ENCODE results near the gene BRINP1. TPM values are rescaled to one million over a fixed set of nuclear protein-coding genes. Genes with fewer than 3 reads are reported as not detected.

BRINP1 gene
- total and polyA plus RNA-seq, 2 of the 8 experiments (the other 6 are each of a cell fraction or from before 2014, with no cell fraction given), result 19.5 to 20.5 TPM

- ChIA-PET POLR2A (ENCODE audit: partially characterized antibody) (interaction anchor here (3.3 kb wide), 1 partner anchor 8 kb away, joined by 17 read pairs; no protein-coding TSS in a partner anchor), CTCF (ENCODE audit: partially characterized antibody) (interaction anchor here (0.6 to 1.2 kb wide), 5 partner anchors 9 to 90 kb away, joined by 3 to 6 read pairs (median 3); no protein-coding TSS in a partner anchor)
- Histone ChIP-seq H3K23ac (ENCODE audit: insufficient read length) (no peak overlapping the region), H4K91ac (replicated peaks; ENCODE audit: insufficient read length, low read length) (no peak overlapping the region), H3K9me3 (ENCODE audit: insufficient read depth in 2 of 2, low read depth in 1 of 2, low read length in 1 of 2) (no peaks in the 10 kb centered on the region), H3K27me3 (replicated peaks in 1 of 4; ENCODE audit: control insufficient read depth in 3 of 4, extremely low read depth in 1 of 4, insufficient read depth in 3 of 4, low read length in 3 of 4) (no peaks in the 10 kb centered on the region), H3K23me2 (ENCODE audit: low read depth, low read length) (no peaks in the 10 kb centered on the region), H4K8ac (ENCODE audit: extremely low read depth, insufficient read depth, low read length) (no peak overlapping the region), H2BK12ac (ENCODE audit: low read depth, low read length) (no peak overlapping the region), H3K4me2 (ENCODE audit: insufficient read depth in 1 of 2, low read depth in 2 of 2, low read length in 2 of 2) (no peak overlapping the region), H2BK15ac (ENCODE audit: low read length) (no peak overlapping the region), H3K9ac (replicated peaks in 1 of 4; ENCODE audit: extremely low read depth in 1 of 4, low read depth in 3 of 4, low read length in 3 of 4) (no peak overlapping the region), H2AK5ac (ENCODE audit: low read depth, low read length) (no peak overlapping the region), H2BK5ac (ENCODE audit: low read depth, low read length) (no peak overlapping the region), H2BK120ac (replicated peaks; ENCODE audit: low read depth, low read length) (no peak overlapping the region), H4K20me1 (replicated peaks in 1 of 2; ENCODE audit: control insufficient read depth in 1 of 2, insufficient read depth in 2 of 2, low read length in 2 of 2) (no peaks in the 10 kb centered on the region), H2AFZ (ENCODE audit: low read length) (no peak overlapping the region), H3K27ac (ENCODE audit: low read depth, low read length) (no peak overlapping the region), H3K56ac (replicated peaks; ENCODE audit: insufficient read length, low read depth, low read length) (no peak overlapping the region), H3K18ac (ENCODE audit: extremely low read depth, low read length) (no peak overlapping the region), H3K4ac (replicated peaks; ENCODE audit: insufficient read length, low read depth, low read length) (no peak overlapping the region), H3K79me1 (ENCODE audit: low read depth, low read length) (no peaks in the 10 kb centered on the region; the same call in 1 of the 2 replicates), H3K79me2 (ENCODE audit: control insufficient read depth in 1 of 2, insufficient read depth in 2 of 2, low read length in 2 of 2) (peaks cover 0 to 7% of the 10 kb centered on the region in 2 experiments; a peak in 1 of 4 replicates), H3K36me3 (ENCODE audit: control insufficient read depth in 2 of 4, insufficient read depth in 4 of 4, low read length in 3 of 4) (no peaks in the 10 kb centered on the region), H2BK20ac (ENCODE audit: low read length) (no peak overlapping the region), H4K5ac (ENCODE audit: insufficient read length, low read depth, low read length) (no peak overlapping the region), H3K4me1 (replicated peaks in 1 of 4; ENCODE audit: control insufficient read depth in 3 of 4, insufficient read depth in 4 of 4, low read length in 3 of 4) (peaks cover 0 to 13% (median 10%) of the 10 kb centered on the region in 4 experiments; a peak in 5 of 7 replicates), H3K4me3 (ENCODE audit: extremely low read depth in 1 of 4, insufficient read depth in 2 of 4, low read depth in 3 of 4, low read length in 4 of 4) (no peak overlapping the region), H3K14ac (ENCODE audit: insufficient read length) (no peak overlapping the region)
- 78% methylated on average over 3 of the region's 3 CpGs; no CpG with 5 or more reads in 1 of the 2 experiments for WGBS, 2 experiments (ENCODE audit: extremely low coverage in 1 of 2, insufficient coverage in 1 of 2, insufficient read length in 1 of 2, insufficient replicate concordance in 2 of 2, low coverage in 1 of 2, low lambda C conversion rate in 2 of 2, missing lambda C conversion rate in 1 of 2)
- FAIRE-seq (no peak), DNase-seq (ENCODE audit: low read depth in 1 of 2, low spot score in 2 of 2) (no peak)
- no peak for TF ChIP-seq CHD2 (IDR thresholded peaks at IDR 0.05; ENCODE audit: low read length)
- TF ChIP-seq HDAC2 (IDR thresholded peaks at IDR 0.05; ENCODE audit: borderline replicate concordance in 1 of 2, low read depth in 2 of 2, low read length in 2 of 2), result no peak
Observed at GRCh38 chr9:119273984-119274665, 95.1 kb downstream of the BRINP1 start.
